Thyroid gland (tissue), 4 donors: ENCODE measurements around the gene PRSS12. TPM values are rescaled to one million over a fixed set of nuclear protein-coding genes. Genes with fewer than 3 reads are reported as not detected.

Source experiments
- DNase-seq, 2 donors: peaks; one replicate each; pipeline ENCODE4 v3.0.0-alpha.2; 2019
- H3K27ac ChIP-seq, 3 donors: fragments of 200-600 bp; sonication (generic); 1 replicate in 2 of 3; 2 replicates in 1 of 3; pipeline ENCODE4 v1.5.1; 2016 to 2019; ENCODE audit warnings: mild to moderate bottlenecking in 1 of 3, moderate library complexity in 1 of 3
- H3K27me3 ChIP-seq: fragments of 200-600 bp; sonication (generic); one replicate; pipeline ENCODE4 v1.5.1; 2019
- H3K36me3 ChIP-seq, 2 donors: fragments of 200-600 bp; sonication (generic); one replicate each; pipeline ENCODE4 v1.5.1; 2016 to 2019
- H3K4me1 ChIP-seq, 2 donors: fragments of 200-600 bp; sonication (generic); one replicate each; pipeline ENCODE4 v1.5.1; 2017 to 2019
- H3K4me3 ChIP-seq, 3 donors: fragments of 200-600 bp; sonication (generic); replicated peaks in 1 of 3; 1 replicate in 2 of 3; 2 replicates in 1 of 3; pipeline ENCODE4 v1.5.1; 2016; ENCODE audit warnings: mild to moderate bottlenecking in 1 of 3
- H3K9me3 ChIP-seq: fragments of 200-600 bp; sonication (generic); one replicate; pipeline ENCODE4 v1.5.1; 2017
- CTCF ChIP-seq, 6 experiments: fragments of 200-600 bp in 3 of 6; fragments of 450-650 bp in 3 of 6; sonication (generic) in 3 of 6; IDR thresholded peaks; one replicate each; pipeline ENCODE4 v1.5.1; 2016 to 2019; ENCODE audit warnings: antibody characterized with exemption in 6 of 6, mild to moderate bottlenecking in 2 of 6, inconsistent platforms in 1 of 6, moderate library complexity in 1 of 6
- POLR2A ChIP-seq, 2 donors: fragments of 450-650 bp; IDR thresholded peaks; one replicate each; pipeline ENCODE4 v1.6.1; 2017; ENCODE audit warnings: antibody characterized with exemption in 2 of 2, mild to moderate bottlenecking in 2 of 2, moderate library complexity in 1 of 2
- WGBS, 2 donors: methylation state at CpG; one replicate each; pipeline ENCODE4 v1.1.5; 2017; 5-methylcytosine and 5-hydroxymethylcytosine counted together
- intact Hi-C: fragments of 100-400 bp; cut with DNase I; formaldehyde crosslinking; loops from one replicate; pipeline ENCODE4 v1.15.1; 2023
- total RNA-seq, 4 donors: library from RNA; depleted of rRNA; stranded (reverse); fragments of >200 nt; gene quantifications; one replicate each; pipeline ENCODE4 v1.2.3, GENCODE V29; 2016

The PRSS12 gene
- total RNA-seq, 4 donors from 2014 or later: 0.21 to 0.67 (median 0.45) TPM

DNA sequence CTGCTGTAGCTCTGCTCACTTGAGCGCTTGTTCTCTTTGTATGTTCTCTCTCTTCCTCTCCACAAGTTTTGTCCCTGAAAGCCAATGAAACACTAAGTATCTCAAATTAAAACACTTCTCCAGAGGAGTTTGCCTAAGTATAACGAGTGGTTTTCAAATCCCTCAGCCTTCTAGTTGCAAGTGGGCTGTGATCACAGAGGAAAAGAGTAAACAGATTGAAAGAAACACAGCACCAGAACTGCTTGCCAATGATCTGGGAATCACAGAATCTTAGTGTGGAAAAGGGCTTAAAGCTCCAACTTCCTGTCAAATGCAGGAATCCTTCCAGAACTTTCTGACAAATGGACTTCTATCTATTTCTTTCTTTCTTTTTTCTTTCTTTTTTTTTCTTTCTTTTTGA is 4.8 kb upstream of the PRSS12 start:
- Histone ChIP-seq H3K9me3 (no peaks in the 10 kb centered on the region), H3K4me3 (no peak overlapping the region), H3K4me1 (peaks cover 5 to 10% of the 10 kb centered on the region in 2 donors), H3K27ac (no peak overlapping the region), H3K36me3 (no peaks in the 10 kb centered on the region), H3K27me3 (no peaks in the 10 kb centered on the region)
- 24% methylated on average over 2 of the region's 2 CpGs for WGBS, 2 donors
- TF ChIP-seq CTCF (IDR thresholded peaks at IDR 0.05) (no peak), POLR2A (IDR thresholded peaks at IDR 0.05) (no peak)
- no peak for DNase-seq
- intact Hi-C loops: no loop called here

- intact Hi-C loops: no loop called here
- H3K4me3 ChIP-seq: no peak overlapping the region
- WGBS, 2 donors: 88 to 91% methylated on average over 1 of the region's 1 CpG
These were observed 3.9 kb upstream of the PRSS12 start for GRCh38 chr4:118356731-118357130.

DNA sequence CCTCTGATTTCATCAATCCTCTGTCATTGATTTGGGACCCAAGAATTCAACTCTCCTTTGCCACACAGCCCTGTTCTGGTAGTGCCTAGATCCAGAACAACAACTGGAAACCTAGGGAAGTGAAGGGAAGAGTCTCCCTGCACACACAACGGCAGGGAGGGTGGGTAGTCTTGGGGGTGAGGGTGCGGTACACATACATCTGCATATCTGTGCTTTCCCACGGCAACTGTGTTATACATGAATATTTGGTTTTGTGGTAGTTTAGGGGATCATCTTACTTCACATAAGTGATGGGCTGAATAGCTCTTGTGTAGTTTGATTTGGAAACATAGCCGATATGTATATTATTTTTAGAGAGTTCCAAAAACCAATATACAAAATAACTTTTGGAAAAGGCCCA is 3.3 kb upstream of the PRSS12 start:
- TF ChIP-seq CTCF (IDR thresholded peaks at IDR 0.05) (no peak), POLR2A (IDR thresholded peaks at IDR 0.05) (no peak)
- peaks cover 5 to 18% of the 10 kb centered on the region in 2 donors for H3K4me1 ChIP-seq
- H3K4me3 ChIP-seq: no peak overlapping the region
- no peaks in the 10 kb centered on the region for H3K27me3 ChIP-seq
- 82 to 91% methylated on average over 4 of the region's 4 CpGs for WGBS, 2 donors
- H3K36me3 ChIP-seq: no peaks in the 10 kb centered on the region
- no peak for DNase-seq
- intact Hi-C loops: no loop called here
- H3K9me3 ChIP-seq: no peaks in the 10 kb centered on the region
- no peak overlapping the region for H3K27ac ChIP-seq

More at GRCh38 chr4:118356731-118357130, 3.9 kb upstream of the PRSS12 start:
- H3K36me3 ChIP-seq: no peaks in the 10 kb centered on the region
- TF ChIP-seq POLR2A (IDR thresholded peaks at IDR 0.05) (no peak), CTCF (IDR thresholded peaks at IDR 0.05) (no peak)
- no peak for DNase-seq
- no peak overlapping the region for H3K27ac ChIP-seq
- no peaks in the 10 kb centered on the region for H3K9me3 ChIP-seq
- H3K4me1 ChIP-seq: peaks cover 5 to 18% of the 10 kb centered on the region in 2 donors
- H3K27me3 ChIP-seq: no peaks in the 10 kb centered on the region

DNA sequence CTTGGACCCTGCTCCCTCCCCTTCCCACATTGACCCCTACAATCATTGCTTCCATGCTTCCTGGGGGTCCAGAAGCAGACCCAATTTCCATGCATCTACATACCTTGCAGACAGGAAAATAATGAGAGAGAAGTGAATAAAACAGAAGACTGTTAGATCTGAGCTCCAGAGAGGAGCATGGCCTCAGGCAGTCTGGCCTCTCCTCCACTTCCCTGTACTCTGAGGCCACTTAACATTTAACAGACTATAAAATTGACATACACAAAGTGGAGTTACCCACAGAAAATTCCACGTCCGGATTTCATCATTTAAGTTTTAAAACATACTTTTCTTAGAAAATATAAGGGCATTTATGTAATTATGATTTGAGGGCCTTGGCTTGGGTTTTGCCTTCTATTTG is 2.1 kb upstream of the PRSS12 start:
- Histone ChIP-seq H3K9me3 (no peaks in the 10 kb centered on the region), H3K4me3 (no peak overlapping the region), H3K27ac (no peak overlapping the region), H3K36me3 (no peaks in the 10 kb centered on the region), H3K27me3 (no peaks in the 10 kb centered on the region), H3K4me1 (peaks cover 5 to 18% of the 10 kb centered on the region in 2 donors)
- intact Hi-C loops: no loop called here
- DNase-seq: no peak
- TF ChIP-seq POLR2A (IDR thresholded peaks at IDR 0.05): no peak
- no peak for TF ChIP-seq CTCF (IDR thresholded peaks at IDR 0.05)
- 88 to 91% methylated on average over 2 of the region's 2 CpGs for WGBS, 2 donors

DNA sequence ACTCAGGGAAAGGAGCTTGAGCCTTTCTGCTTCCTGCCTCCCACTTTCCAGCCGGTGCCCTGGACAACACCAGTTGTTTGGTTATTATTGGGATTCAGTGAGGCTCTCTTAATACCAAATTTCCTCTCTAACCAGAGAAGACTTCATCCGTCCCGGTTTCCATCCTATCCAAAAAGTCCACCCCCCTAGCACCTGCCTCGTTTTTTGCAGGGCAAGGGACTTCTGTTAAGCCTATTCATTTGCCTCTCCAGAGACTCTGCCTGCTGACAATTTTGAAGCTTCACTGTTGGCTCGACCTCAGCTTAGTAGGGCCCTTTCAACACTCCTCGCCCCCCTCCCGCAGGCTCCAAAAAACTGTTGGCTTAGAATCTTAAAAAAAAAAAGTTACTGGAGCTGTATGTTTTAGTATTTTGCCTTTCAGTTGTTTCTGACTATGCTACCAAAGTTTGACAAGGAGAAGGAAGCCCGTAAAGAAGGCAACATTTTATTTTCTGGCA is 779 bp upstream of the PRSS12 start:
- TF ChIP-seq CTCF (IDR thresholded peaks at IDR 0.05): no peak
- TF ChIP-seq POLR2A (IDR thresholded peaks at IDR 0.05): no peak
- peaks cover 5 to 18% of the 10 kb centered on the region in 2 donors for H3K4me1 ChIP-seq
- H3K27me3 ChIP-seq: no peaks in the 10 kb centered on the region
- no peak overlapping the region for H3K27ac ChIP-seq
- 35 to 39% methylated on average over 8 of the region's 8 CpGs for WGBS, 2 donors
- intact Hi-C loops: no loop called here
- H3K9me3 ChIP-seq: no peaks in the 10 kb centered on the region
- H3K4me3 ChIP-seq: peak overlapping the region in 1 of 3 donors; percentile 52
- DNase-seq: no peak
- H3K36me3 ChIP-seq: no peaks in the 10 kb centered on the region
